ENCODE measurements around the gene SRPK2. TPM values are rescaled to one million over a fixed set of nuclear protein-coding genes. Genes with fewer than 3 reads are reported as not detected.
"Not testable (repeated sequence)": the region's sequence is repeated elsewhere in the genome, so short reads cannot be mapped to it uniquely, and the experiment has no call there.

The SRPK2 gene
- total RNA-seq, 1 donor from 2014 or later: 54.1 TPM

DNA sequence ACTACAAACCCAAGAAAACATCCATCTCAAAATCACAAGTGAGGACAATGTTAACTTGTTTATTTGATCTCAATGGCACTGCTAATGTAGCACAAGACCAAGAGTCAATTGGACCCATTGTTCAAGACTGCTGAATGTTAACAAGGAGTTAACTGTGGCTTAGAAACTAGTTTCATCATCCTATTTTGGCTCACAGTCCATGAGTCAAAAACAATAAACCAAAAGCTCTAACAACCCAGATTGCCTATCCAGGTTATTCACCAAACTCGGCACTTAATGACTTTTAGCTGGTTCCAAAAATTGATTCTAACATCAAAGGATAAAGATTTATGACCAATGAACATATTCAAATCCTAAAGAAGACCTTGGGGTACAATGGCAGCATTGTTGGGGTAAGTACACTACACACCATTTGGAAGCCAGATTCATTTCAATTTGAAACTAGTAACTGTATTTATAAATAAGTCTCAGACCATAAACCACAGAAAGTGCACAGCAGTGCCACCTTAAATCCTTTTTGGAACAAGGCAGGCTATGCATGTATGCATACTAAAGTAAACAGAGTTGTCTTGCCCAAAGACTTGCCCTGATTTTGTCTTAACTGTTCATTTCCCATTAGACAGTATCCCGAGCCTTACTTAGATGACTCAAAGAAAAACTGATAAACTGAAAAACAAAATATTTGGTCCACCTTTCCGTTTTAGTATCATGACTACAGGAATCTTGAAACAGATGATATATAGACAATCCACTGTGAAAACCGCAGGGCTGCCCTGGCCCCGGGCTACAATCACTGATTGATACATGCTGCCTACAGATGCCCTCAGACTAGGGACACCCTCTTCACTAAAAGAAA is 84.5 kb downstream of the SRPK2 start:
- H3K4me3 ChIP-seq: no peak overlapping the region
- Mint-ChIP-seq H3K4me1 (peaks cover 11% of the 10 kb centered on the region), H3K4me3 (no peak overlapping the region), H3K27me3 (ENCODE audit: insufficient read depth, low read depth) (no peaks in the 10 kb centered on the region), H3K36me3 (peaks cover 8% of the 10 kb centered on the region), H3K27ac (no peak overlapping the region), H3K9me3 (peaks cover 3% of the 10 kb centered on the region)
- no peaks in the 10 kb centered on the region for H3K36me3 ChIP-seq
- peaks cover 87% of the 10 kb centered on the region for H3K79me2 ChIP-seq (ENCODE audit: low read depth)
- no peak for DNase-seq (ENCODE audit: low spot score)
- peaks cover 37% of the 10 kb centered on the region for H4K20me1 ChIP-seq (ENCODE audit: low read depth)
- H3K4me2 ChIP-seq: no peak overlapping the region
- H3K4me1 ChIP-seq: peaks cover 10% of the 10 kb centered on the region
- H3K27ac ChIP-seq: peak overlapping the region; percentile 41
- no peaks in the 10 kb centered on the region for H3F3A ChIP-seq (ENCODE audit: low read depth)
- no peak overlapping the region for H3K9ac ChIP-seq
- no peaks in the 10 kb centered on the region for H3K27me3 ChIP-seq
- no peak for TF ChIP-seq EZH2phosphoT487 (IDR thresholded peaks at IDR 0.05)
- no peak for TF ChIP-seq EZH2 (IDR thresholded peaks at IDR 0.05)
- TF ChIP-seq, protein P1, sequence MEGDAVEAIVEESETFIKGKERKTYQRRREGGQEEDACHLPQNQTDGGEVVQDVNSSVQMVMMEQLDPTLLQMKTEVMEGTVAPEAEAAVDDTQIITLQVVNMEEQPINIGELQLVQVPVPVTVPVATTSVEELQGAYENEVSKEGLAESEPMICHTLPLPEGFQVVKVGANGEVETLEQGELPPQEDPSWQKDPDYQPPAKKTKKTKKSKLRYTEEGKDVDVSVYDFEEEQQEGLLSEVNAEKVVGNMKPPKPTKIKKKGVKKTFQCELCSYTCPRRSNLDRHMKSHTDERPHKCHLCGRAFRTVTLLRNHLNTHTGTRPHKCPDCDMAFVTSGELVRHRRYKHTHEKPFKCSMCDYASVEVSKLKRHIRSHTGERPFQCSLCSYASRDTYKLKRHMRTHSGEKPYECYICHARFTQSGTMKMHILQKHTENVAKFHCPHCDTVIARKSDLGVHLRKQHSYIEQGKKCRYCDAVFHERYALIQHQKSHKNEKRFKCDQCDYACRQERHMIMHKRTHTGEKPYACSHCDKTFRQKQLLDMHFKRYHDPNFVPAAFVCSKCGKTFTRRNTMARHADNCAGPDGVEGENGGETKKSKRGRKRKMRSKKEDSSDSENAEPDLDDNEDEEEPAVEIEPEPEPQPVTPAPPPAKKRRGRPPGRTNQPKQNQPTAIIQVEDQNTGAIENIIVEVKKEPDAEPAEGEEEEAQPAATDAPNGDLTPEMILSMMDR (IDR thresholded peaks at IDR 0.05): no peak
- H2AFZ ChIP-seq (replicated peaks): no peak overlapping the region
- H3K9me3 ChIP-seq (ENCODE audit: low read depth): no peaks in the 10 kb centered on the region

DNA sequence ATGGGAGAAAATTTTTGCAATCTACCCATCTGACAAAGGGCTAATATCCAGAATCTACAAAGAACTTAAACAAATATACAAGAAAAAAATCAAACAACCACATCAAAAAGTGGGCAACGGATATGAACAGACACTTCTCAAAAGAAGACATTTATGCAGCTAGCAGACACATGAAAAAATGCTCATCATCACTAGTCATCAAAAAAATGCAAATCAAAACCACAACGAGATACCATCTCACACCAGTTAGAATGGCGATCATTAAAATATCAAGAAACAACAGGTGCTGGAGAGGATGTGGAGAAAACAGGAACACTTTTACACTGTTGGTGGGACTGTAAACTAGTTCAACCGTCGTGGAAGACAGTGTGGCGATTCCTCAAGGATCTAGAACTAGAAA is 88.1 kb downstream of the SRPK2 start:
- H4K20me1 ChIP-seq (ENCODE audit: low read depth): peaks cover 56% of the 10 kb centered on the region
- not testable (repeated sequence) for H3K9me3 ChIP-seq (ENCODE audit: low read depth); H3K36me3 Mint-ChIP-seq; H3K4me3 Mint-ChIP-seq; H3K27me3 ChIP-seq; H3K9me3 Mint-ChIP-seq; H3K4me3 ChIP-seq; H3K9ac ChIP-seq; DNase-seq (ENCODE audit: low spot score); H3K27ac ChIP-seq; H3K27ac Mint-ChIP-seq; H2AFZ ChIP-seq (replicated peaks); H3K36me3 ChIP-seq; H3F3A ChIP-seq (ENCODE audit: low read depth); H3K4me2 ChIP-seq; H3K27me3 Mint-ChIP-seq (ENCODE audit: insufficient read depth, low read depth)
- peaks cover 19% of the 10 kb centered on the region for H3K4me1 ChIP-seq
- peaks cover 86% of the 10 kb centered on the region for H3K79me2 ChIP-seq (ENCODE audit: low read depth)
- H3K4me1 Mint-ChIP-seq: peaks cover 23% of the 10 kb centered on the region

DNA sequence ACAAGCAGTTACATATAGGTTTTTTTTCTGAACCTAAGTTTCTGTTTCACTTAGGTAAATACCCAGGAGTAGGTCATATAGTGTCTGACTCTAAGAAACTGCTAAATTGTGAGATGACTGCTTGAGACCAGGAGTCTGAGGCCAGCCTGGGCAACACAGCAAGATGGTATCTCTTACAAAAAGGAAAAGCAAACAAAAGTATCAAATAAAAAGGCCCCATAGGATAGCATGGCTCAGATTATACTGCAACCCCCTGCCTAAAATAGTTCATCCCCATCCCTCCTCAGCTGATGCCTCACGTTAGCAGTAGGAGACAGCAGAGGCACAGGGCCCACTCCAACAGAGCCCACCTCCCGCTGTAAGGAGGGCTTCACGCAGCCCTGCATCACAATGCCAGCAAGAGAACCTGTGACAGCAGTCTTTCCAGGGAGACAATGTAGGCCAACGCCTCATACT is 90.3 kb downstream of the SRPK2 start:
- Mint-ChIP-seq H3K4me3 (no peak overlapping the region), H3K9me3 (peaks cover 3% of the 10 kb centered on the region), H3K27ac (no peak overlapping the region), H3K4me1 (peaks cover 18% of the 10 kb centered on the region), H3K36me3 (peaks cover 8% of the 10 kb centered on the region), H3K27me3 (ENCODE audit: insufficient read depth, low read depth) (peaks cover 4% of the 10 kb centered on the region)
- Histone ChIP-seq H3K9ac (no peak overlapping the region), H3K36me3 (no peaks in the 10 kb centered on the region), H3K4me2 (no peak overlapping the region), H3K27me3 (no peaks in the 10 kb centered on the region), H4K20me1 (ENCODE audit: low read depth) (peaks cover 49% of the 10 kb centered on the region), H2AFZ (replicated peaks) (no peak overlapping the region), H3K79me2 (ENCODE audit: low read depth) (peaks cover 89% of the 10 kb centered on the region), H3K9me3 (ENCODE audit: low read depth) (no peaks in the 10 kb centered on the region), H3K27ac (no peak overlapping the region), H3K4me1 (peaks cover 22% of the 10 kb centered on the region), H3F3A (ENCODE audit: low read depth) (peaks cover 10% of the 10 kb centered on the region), H3K4me3 (no peak overlapping the region)
- TF ChIP-seq EZH2phosphoT487 (IDR thresholded peaks at IDR 0.05): no peak
- TF ChIP-seq, protein P1 (IDR thresholded peaks at IDR 0.05): no peak
- no peak for TF ChIP-seq EZH2 (IDR thresholded peaks at IDR 0.05)
- peak; percentile 18 for DNase-seq (ENCODE audit: low spot score)

DNA sequence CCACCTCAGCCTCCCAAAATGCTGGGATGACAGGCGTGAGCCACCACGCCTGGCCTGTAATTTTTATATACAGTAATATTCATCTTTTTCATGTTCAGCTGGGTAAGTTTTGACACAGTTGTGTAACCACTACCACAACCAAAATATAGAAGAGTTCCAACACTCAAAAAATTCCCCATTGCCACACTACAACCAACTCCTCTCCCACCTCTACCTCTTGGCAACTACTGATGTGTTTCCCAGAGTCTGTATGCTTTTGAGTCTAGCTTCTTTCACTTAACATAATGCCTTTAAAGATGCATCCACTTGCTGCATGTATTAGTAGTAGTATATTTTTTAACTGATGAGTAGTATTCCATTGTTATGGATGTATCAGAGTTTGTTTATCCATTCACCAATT is 90.7 kb downstream of the SRPK2 start:
- Mint-ChIP-seq H3K27me3 (ENCODE audit: insufficient read depth, low read depth) (peaks cover 4% of the 10 kb centered on the region), H3K4me1 (peaks cover 18% of the 10 kb centered on the region), H3K27ac (no peak overlapping the region), H3K9me3 (peaks cover 3% of the 10 kb centered on the region), H3K4me3 (no peak overlapping the region), H3K36me3 (peaks cover 8% of the 10 kb centered on the region)
- Histone ChIP-seq H3K4me3 (no peak overlapping the region), H3K9me3 (ENCODE audit: low read depth) (no peaks in the 10 kb centered on the region), H3K4me1 (peaks cover 23% of the 10 kb centered on the region), H3K27me3 (no peaks in the 10 kb centered on the region), H3K9ac (no peak overlapping the region), H4K20me1 (ENCODE audit: low read depth) (peaks cover 50% of the 10 kb centered on the region), H3K27ac (no peak overlapping the region), H2AFZ (replicated peaks) (no peak overlapping the region), H3F3A (ENCODE audit: low read depth) (peaks cover 10% of the 10 kb centered on the region), H3K79me2 (ENCODE audit: low read depth) (peaks cover 89% of the 10 kb centered on the region), H3K36me3 (no peaks in the 10 kb centered on the region), H3K4me2 (no peak overlapping the region)
- TF ChIP-seq EZH2 (IDR thresholded peaks at IDR 0.05) (no peak), EZH2phosphoT487 (IDR thresholded peaks at IDR 0.05) (no peak)
- TF ChIP-seq, protein P1 (IDR thresholded peaks at IDR 0.05): no peak
- no peak for DNase-seq (ENCODE audit: low spot score)

Data from neural progenitor cell (in vitro differentiated cells).